GM12891 (cell line): Measurements from ENCODE around the gene C1QTNF12.
"Not testable (repeated sequence)": the region's sequence is repeated elsewhere in the genome, so short reads cannot be mapped to it uniquely, and the experiment has no call there.

Experiments used
- DNase-seq: peaks from one replicate; pipeline ENCODE4 v3.0.0; 2011; ENCODE audit warnings: low spot score; ENCODE audit not compliant: insufficient read length
- FAIRE-seq: peaks from 2 replicates; lab custom pipeline; 2011; peaks lifted over from hg19 to GRCh38; lab: Jason Lieb, UNC
- PAX5 ChIP-seq: IDR thresholded peaks from 2 replicates; pipeline ENCODE4 v1.6.1; 2011; ENCODE audit warnings: low read length, moderate library complexity, mild to moderate bottlenecking; ENCODE audit not compliant: insufficient read depth, severe bottlenecking
- POLR2A ChIP-seq: IDR thresholded peaks from 2 replicates; pipeline ENCODE4 v1.6.1; 2011; ENCODE audit warnings: low read depth, low read length, control low read depth
- POLR2AphosphoS5 ChIP-seq: IDR thresholded peaks from 2 replicates; pipeline ENCODE4 v1.6.1; 2011; ENCODE audit warnings: low read depth, low read length, control low read depth
- POU2F2 ChIP-seq: IDR thresholded peaks from 2 replicates; pipeline ENCODE4 v1.6.1; 2011; ENCODE audit warnings: low read depth, mild to moderate bottlenecking, control low read depth, low read length, moderate library complexity
- SPI1 ChIP-seq: IDR thresholded peaks from 2 replicates; pipeline ENCODE4 v1.6.1; 2011; ENCODE audit warnings: low read depth, low read length, control low read depth
- TAF1 ChIP-seq: IDR thresholded peaks from 2 replicates; pipeline ENCODE4 v1.6.1; 2011; ENCODE audit warnings: low read depth, low read length, control low read depth

The C1QTNF12 gene

GRCh38 chr1:1197188-1197500 is 49.4 kb downstream of the C1QTNF12 start:
- no peak for FAIRE-seq
- DNase-seq: no peak
- TF ChIP-seq PAX5 (no peak), POU2F2 (no peak), POLR2A (no peak), POLR2AphosphoS5 (no peak), TAF1 (no peak), SPI1 (no peak)

GRCh38 chr1:1196431-1197187 is 49.9 kb downstream of the C1QTNF12 start:
- DNase-seq (no peak), FAIRE-seq (no peak)
- TF ChIP-seq PAX5: no peak
- no peak for TF ChIP-seq POLR2AphosphoS5
- TF ChIP-seq POU2F2: no peak
- TF ChIP-seq SPI1: no peak
- TF ChIP-seq TAF1: no peak
- TF ChIP-seq POLR2A: no peak

- not testable (repeated sequence) for DNase-seq, FAIRE-seq
Measured at GRCh38 chr1:1195726-1196125, 50.8 kb downstream of the C1QTNF12 start.

GRCh38 chr1:1194723-1195122 is 51.8 kb downstream of the C1QTNF12 start:
- no peak for TF ChIP-seq PAX5
- no peak for TF ChIP-seq POLR2AphosphoS5
- no peak for TF ChIP-seq SPI1
- TF ChIP-seq TAF1: no peak
- no peak for TF ChIP-seq POU2F2
- TF ChIP-seq POLR2A: no peak

More at GRCh38 chr1:1194723-1195122, 51.8 kb downstream of the C1QTNF12 start:
- FAIRE-seq (no peak), DNase-seq (no peak)
